ENCODE measurements around the gene DGLUCY.
"Not testable (repeated sequence)": the region's sequence is repeated elsewhere in the genome, so short reads cannot be mapped to it uniquely, and the experiment has no call there.

DGLUCY gene

DNA sequence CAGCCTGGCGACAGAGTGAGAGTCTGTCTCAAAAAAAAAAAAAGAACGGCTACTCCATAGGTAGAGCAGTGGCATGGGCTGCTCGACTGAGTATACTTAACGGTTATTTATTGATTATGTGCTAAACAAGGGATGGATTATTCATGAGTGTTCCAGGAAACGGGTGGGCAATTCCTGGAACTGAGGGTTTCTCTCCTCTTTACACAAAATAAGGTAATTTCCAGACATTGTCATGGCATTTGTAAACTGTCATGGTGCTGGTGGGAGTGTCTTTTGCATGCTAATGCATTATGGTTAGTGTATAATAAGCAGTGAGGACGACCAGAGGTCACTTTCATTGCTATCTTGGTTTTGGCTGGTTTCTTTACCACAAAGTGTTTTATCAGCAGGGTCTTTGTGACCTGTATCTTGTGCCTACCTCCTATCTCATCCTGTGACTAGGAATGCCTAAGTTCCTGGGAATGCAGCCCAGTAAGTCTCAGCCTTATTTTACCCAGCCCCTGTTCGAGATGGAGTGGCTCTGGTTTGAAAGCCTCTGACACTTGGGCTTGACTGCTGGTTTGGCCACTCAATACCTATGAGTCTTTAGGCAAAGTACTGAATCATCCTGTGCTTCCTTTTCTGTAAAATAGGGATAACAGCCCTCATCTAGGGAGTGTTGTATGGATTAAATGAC, 3.2 kb downstream of the DGLUCY start:
- no peak for TF ChIP-seq CTCF (IDR thresholded peaks at IDR 0.05; ENCODE audit: low read depth, low read length, missing control alignments)
- in situ Hi-C loops (cut with HindIII; ENCODE audit: low sequenced_read_pairs): no loop called here
- no peak overlapping the region for H3K4me3 ChIP-seq (ENCODE audit: low read depth, low read length)
- DNase-seq (ENCODE audit: low read depth): no peak

GRCh38 chr14:91117960-91118359, 4.1 kb downstream of the DGLUCY start:
- no peak overlapping the region for H3K4me3 ChIP-seq (ENCODE audit: low read depth, low read length)
- in situ Hi-C loops (cut with HindIII; ENCODE audit: low sequenced_read_pairs): no loop called here
- no peak for DNase-seq (ENCODE audit: low read depth)
- TF ChIP-seq CTCF (IDR thresholded peaks at IDR 0.05; ENCODE audit: low read depth, low read length, missing control alignments): no peak

- DNase-seq (ENCODE audit: low read depth): no peak
- TF ChIP-seq CTCF (IDR thresholded peaks at IDR 0.05; ENCODE audit: low read depth, low read length, missing control alignments): no peak
- in situ Hi-C loops (cut with HindIII; ENCODE audit: low sequenced_read_pairs): no loop called here
- H3K4me3 ChIP-seq (ENCODE audit: low read depth, low read length): no peak overlapping the region
These were observed 4.7 kb downstream of the DGLUCY start for GRCh38 chr14:91118511-91119068.

GRCh38 chr14:91119556-91120311, 5.9 kb downstream of the DGLUCY start:
- no peak for DNase-seq (ENCODE audit: low read depth)
- in situ Hi-C loops (cut with HindIII; ENCODE audit: low sequenced_read_pairs): no loop called here
- no peak overlapping the region for H3K4me3 ChIP-seq (ENCODE audit: low read depth, low read length)
- TF ChIP-seq CTCF (IDR thresholded peaks at IDR 0.05; ENCODE audit: low read depth, low read length, missing control alignments): no peak

- in situ Hi-C loops (cut with HindIII; ENCODE audit: low sequenced_read_pairs): no loop called here
- no peak for TF ChIP-seq CTCF (IDR thresholded peaks at IDR 0.05; ENCODE audit: low read depth, low read length, missing control alignments)
These were observed 9.3 kb downstream of the DGLUCY start for GRCh38 chr14:91123201-91123600.

DNA sequence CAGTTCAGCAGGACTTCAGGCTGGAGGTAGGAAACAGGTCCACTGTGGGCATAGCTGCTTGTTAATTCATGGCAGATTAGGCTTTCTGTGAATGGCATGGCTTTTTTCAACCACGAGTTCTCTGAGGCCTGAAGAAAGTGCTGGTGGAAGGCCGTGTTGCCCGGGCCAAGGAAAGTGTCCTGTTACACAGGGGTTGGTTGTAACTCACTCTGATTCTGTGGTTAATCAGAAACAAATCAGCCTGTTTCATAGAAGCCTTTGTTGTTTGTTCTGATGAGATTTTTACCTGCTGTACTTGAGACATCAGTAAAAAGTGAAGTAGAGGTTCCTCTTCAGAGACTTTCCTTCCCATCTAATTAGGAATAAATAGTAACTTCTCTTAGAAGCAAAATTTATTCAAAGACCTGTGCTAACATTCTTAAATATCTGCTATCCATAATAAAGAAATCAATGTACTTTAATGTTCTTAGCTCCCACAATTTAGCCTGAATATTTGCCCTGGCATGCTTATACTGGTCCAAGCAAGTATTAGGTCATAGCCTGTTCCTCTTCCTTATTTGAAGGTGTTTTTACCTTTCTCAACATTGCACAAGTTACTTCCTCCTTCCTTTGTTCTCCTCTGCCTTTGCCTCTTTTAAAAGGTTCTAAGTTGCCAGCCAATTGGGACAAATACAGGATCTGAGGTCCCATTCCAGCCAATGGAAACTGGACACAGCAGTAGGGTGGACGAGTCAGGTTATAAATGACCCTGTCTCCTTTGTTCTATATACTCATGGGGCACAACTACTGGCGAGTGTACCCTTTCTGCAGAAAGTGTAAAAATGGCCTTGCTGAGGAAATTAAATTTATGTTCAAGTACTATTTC, 10.8 kb downstream of the DGLUCY start:
- DNase-seq (ENCODE audit: low read depth); H3K4me3 ChIP-seq (ENCODE audit: low read depth, low read length); in situ Hi-C loops (cut with HindIII; ENCODE audit: low sequenced_read_pairs): not testable (repeated sequence)

More at GRCh38 chr14:91123201-91123600, 9.3 kb downstream of the DGLUCY start:
- H3K4me3 ChIP-seq (ENCODE audit: low read depth, low read length): no peak overlapping the region
- no peak for DNase-seq (ENCODE audit: low read depth)

All from astrocyte of the cerebellum (primary cell).